ENCODE measurements around the gene PLEKHA1.

PLEKHA1 gene

GRCh38 chr10:122374237-122374858, at the start of gene PLEKHA1:
PLEKHA1 (plus strand) TSS chr10:122374708; CDS start chr10:122393201, 18,493 bp downstream.
- peak; percentile 90 for DNase-seq

GRCh38 chr10:122325235-122325634, 49.3 kb upstream of the PLEKHA1 start:
- DNase-seq: no peak

- no peak for DNase-seq
These were observed 48.1 kb upstream of the PLEKHA1 start for GRCh38 chr10:122326385-122326784.

- no peak for DNase-seq
These were observed 47.7 kb upstream of the PLEKHA1 start for GRCh38 chr10:122326806-122327205.

- no peak for DNase-seq
These were observed 47.0 kb upstream of the PLEKHA1 start for GRCh38 chr10:122327237-122328206.

GRCh38 chr10:122328676-122329075, 45.8 kb upstream of the PLEKHA1 start:
- no peak for DNase-seq

GRCh38 chr10:122329416-122329815, 45.1 kb upstream of the PLEKHA1 start:
- no peak for DNase-seq

GRCh38 chr10:122331100-122331499, 43.4 kb upstream of the PLEKHA1 start:
- no peak for DNase-seq

GRCh38 chr10:122331615-122332446, 42.7 kb upstream of the PLEKHA1 start:
- no peak for DNase-seq

GRCh38 chr10:122333037-122333436, 41.5 kb upstream of the PLEKHA1 start:
- no peak for DNase-seq

GRCh38 chr10:122336332-122336731, 38.2 kb upstream of the PLEKHA1 start:
- no peak for DNase-seq

GRCh38 chr10:122336961-122337360, 37.5 kb upstream of the PLEKHA1 start:
- no peak for DNase-seq

GRCh38 chr10:122338609-122339441, 35.7 kb upstream of the PLEKHA1 start:
- DNase-seq: no peak

- no peak for DNase-seq
These were observed 33.2 kb upstream of the PLEKHA1 start for GRCh38 chr10:122341141-122341810.

- DNase-seq: peak; percentile 35
These were observed 32.0 kb upstream of the PLEKHA1 start for GRCh38 chr10:122342293-122343134.

GRCh38 chr10:122343135-122343800, 31.2 kb upstream of the PLEKHA1 start:
- DNase-seq: no peak

GRCh38 chr10:122343936-122344335, 30.6 kb upstream of the PLEKHA1 start:
- DNase-seq: no peak

- no peak for DNase-seq
These were observed 29.7 kb upstream of the PLEKHA1 start for GRCh38 chr10:122344741-122345258.

- no peak for DNase-seq
These were observed 28.1 kb upstream of the PLEKHA1 start for GRCh38 chr10:122346326-122346950.
